Endothelial cell of hepatic sinusoid (primary cell): ENCODE measurements around the gene STX1B.

Experiments
- in situ Hi-C: cut with HindIII; loops from 2 replicates; pipeline ENCODE4 v1.10.0; 2017; ENCODE audit warnings: low sequenced_read_pairs

STX1B gene

DNA sequence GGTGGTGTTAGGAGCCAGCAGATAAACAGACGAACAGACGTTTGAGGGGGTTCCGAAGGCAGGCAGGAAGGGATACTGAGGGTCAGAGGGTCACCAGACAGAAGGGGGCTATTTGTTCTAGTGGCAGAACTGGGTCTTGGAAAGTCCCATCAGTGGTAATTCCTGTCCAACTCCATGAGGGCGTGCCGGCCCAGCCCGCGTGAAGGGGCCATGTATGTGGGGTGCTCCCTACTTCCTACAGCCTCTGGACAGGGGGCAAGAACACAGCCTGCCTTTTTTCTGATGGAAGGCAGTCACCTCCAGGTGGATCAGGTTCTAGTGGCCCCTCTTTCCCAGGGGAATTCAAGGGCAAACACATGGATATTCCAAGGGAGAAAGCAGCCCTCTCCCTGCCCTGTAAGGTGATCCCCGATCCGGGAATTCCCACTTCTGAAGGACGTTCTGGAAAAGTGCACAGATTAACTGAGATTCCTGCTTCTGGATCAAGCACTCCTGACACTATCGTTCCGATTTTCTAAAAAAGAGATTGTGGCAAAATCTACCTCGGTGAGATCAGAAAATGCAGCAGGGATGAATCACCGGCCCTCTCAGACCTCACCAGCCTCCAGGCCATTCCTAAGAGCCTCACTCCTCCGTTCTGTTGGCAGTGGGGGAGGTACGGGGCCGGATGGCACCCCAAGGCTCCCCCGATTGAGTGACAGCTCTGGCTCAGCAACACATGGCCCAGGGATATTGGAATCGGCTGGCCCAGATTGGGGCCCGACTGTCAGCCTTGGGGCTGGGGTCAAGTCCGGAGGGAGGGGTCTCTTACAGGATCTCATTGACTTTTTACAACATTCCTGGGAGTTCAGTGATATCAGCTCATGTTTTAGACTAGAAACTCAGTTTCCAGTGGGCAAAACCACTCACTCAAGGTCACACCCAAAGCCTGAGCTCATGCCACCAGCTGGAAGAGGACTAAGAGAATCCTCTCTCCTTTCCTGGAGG is 12.4 kb downstream of the STX1B start:
- in situ Hi-C loops: no loop called here

DNA sequence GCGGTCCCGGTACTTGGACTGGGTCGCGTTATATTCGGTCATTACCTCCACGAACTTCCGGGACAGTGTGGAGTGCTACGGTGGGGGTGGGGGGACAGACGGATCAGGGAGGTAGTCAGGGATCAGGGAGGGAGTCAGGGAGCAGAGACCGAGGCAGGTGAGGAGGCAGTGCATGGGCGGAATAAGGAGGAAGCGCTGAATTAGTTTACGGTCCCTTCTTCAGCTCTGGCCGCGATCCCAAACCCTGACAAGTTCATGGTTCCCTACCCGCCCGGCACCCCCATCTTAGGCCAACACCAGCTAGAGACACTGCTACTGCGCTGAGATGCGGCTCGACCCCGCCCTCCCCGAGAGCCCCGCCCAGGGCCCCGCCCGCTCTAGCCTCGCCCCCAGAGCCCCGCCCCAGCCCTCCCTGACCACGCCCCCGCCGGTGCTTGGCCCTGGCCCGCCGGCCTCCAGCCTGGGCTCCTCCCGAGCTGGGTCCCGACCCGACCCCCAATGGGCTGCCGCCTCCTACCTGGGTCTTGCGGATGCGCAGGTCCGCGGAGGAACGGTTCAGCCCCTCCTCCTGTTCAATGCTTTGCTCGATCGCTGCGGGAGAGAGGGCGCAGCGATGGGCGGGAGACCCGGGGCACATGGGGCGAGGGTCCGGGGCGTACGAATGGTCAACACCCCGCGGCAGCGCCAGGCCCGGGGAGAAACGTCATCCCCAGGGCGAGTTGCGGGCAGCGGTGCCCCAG is 13.3 kb downstream of the STX1B start:
- in situ Hi-C loops: no loop called here

DNA sequence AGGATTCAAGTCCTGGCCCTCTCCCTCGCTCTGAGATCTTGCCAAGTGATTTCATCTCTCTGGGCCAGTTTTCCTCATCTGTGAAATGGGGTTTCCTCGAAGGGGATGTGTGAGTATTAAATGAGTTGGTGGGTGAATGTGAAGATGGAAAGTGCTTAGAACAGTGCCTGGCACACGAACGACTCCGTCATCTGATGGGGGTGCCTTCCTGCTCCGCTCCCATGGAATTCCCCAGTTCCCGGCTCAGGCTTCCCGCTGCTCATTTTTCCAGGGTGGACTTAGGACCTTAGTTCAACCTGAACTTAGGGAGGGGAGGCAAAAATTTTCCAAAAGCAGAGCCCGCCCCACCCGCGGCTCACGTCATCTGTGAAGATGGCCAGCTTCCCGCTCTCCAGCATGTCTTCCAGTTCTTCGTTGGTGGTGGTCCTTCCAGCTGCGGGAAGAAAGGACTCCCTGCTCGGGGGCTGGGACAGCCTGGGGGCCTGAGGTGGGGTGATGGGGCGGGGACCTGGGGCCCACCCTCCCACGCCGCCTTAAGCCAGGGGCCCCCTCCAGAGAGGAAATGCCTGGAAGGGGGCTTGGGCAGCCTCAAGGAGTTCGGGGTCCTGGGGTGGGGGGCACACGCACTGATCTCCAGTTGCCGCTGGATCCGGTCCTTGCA is 14.0 kb downstream of the STX1B start:
- in situ Hi-C loops: no loop called here

DNA sequence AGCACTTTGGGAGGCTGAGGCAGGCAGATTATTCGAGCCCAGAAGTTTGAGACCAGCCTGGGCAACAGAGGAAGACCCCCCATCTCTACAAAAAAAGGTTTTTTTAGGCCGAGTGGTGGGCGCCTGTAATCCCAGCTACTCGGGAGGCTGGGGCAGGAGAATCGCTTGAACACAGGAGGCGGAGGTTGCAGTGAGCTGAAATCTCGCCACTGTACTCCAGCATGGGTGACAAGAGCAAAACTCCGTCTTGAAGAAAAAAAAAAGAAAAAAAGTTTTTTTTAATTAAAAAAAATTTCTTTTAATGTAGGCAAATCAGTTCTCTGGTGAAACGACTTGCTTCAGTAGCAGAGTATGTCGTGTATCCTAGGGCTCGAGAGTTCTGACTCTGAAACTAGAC is 14.5 kb downstream of the STX1B start:
- in situ Hi-C loops: no loop called here

DNA sequence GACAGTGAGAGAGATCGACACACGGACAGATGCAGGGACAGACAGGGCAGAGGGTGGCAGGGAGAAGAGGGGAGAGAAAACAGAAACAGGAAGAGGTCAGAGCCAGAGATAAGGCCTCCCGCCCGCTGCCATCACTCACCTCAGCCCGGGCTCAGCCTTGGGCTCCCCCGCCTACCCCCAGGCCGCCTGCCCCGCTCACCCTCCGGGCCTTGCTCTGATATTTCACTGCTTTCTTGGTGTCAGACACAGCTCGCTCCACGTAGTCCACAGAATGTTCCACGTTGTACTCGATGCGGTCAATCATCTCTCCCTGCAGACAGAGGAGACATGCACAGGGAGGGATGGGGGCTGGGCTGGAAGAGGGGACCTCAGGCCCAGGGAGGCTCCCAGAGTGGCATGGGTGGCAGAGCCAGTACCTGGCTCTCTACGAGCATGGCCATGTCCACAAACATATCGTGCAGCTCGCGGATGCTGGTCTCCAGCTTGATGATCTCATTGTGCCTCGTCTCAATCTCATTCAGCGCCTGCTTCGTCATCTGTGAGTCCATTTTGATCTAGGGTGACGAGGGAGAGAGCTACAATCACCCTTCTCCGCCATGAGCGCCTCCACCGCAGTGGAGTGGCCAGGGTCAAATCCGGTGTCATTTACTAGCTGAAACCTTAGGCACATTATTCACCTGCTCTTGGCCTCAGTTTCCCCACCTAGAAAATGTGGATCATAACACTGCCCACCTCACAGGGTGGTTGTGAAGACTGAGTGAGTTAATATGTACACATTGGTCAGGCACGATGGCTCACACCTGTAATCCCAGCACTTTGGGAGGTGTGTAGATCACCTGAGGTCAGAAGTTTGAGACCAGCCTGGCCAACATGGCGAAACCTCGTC is 17.3 kb downstream of the STX1B start:
- in situ Hi-C loops: no loop called here

DNA sequence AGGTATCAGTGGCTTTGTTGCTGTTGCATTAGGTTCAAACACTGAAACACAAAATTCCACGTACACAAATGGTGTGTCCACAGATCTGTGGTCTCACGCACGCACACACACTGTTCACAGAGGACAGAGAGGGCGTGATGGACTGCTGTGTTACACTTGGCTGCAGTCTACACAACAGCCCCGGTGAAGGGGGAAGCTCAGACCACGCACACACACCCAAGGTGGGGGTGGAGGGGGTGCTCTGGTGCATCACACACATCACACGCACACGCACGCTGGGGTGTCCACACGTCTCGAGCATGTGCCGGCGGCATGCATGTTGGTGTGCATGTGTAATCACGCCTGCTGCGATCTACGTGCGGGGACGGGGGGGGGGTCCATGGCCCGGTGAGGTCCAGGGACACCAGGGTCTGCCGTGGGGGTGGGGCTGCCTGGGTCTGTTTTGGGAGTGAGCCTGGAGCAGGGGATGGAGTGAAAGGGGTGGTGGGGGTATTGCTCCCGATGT is 18.1 kb downstream of the STX1B start:
- in situ Hi-C loops: no loop called here

DNA sequence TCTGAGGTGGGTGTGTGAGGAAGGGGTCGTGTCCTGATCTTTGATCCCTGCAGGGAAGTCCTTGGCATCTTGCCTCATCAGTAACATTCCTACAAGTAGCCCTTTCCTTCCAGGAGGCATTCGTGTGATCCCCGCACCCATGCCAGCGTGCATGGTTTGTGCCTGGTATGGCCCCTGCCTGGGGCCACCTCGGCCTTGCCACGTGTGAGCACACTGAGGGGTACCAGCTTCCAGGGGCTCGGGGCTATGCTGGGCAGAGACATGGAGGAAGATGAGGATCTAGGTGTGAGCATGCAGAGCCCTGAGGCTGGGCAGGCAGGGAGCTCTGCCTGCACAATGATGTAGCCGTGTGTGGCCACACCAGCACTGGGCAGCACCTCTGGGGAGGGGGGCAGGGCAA is 19.4 kb downstream of the STX1B start:
- in situ Hi-C loops: no loop called here

DNA sequence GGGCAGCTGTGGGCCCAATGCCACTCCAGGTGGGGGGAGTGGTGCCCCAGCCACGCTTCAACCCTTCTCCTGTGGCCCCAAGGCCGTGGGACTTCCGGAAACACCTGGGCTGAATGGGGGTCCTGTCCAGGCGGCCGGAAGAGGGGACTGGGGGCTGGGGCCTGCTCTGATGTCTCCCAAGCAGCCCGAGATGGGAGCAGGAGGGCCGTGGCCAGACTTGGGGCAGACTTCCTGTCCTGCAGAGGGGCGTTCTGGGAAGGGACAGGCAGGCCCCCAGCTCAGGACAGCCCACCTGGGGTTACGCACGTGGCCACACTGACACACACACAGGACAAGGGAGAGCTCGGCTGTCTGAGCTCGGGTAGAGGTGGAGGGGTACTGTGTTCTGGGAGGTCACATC is 20.3 kb downstream of the STX1B start:
- in situ Hi-C loops: no loop called here

DNA sequence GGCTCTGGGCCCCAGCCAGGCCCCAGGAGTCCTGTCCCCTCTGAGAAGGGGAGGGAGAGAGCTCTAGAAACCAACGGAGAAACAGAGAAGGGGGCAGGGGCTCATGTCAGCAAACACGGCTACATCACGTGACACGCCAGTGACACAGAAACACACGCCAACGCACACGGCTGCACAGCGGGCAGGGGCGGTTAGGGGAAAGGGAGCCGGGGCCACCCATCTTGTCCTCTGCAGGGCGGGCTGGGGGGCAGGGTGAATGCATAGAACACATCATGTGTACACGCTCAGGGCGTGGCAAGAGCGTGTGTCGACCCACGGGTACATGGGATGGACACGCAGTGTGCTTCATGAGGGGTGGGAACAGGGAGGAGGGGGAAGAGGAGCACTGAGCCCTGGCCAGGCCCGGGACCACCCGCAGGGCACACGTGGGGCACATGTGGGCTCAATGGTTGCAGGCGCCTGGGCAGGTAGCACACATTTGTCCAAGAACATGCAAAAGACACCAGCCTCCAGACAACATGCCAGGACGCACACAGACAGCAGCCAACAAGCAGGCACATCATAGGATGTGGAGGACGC is 20.9 kb downstream of the STX1B start:
- in situ Hi-C loops: no loop called here

DNA sequence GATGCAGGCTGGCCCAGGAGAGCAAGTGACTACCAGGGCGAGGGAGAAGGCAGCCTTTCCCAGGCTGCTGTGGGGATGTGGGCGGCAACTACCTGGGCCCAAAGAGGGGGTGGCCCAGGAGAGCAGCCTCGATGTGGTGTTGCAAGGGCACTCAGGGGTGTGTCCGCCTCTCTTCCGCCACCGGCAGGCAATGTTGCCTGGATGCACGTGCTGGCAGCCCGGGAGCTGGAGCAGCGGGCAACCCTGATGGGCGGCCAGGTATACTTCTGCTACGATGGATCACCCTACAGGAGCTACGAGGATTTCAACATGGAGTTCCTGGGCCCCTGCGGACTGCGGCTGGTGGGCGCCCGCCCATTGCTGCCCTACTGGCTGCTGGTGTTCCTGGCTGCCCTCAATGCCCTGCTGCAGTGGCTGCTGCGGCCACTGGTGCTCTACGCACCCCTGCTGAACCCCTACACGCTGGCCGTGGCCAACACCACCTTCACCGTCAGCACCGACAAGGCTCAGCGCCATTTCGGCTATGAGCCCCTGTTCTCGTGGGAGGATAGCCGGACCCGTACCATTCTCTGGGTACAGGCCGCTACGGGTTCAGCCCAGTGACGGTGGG is 22.8 kb downstream of the STX1B start:
- in situ Hi-C loops: no loop called here

DNA sequence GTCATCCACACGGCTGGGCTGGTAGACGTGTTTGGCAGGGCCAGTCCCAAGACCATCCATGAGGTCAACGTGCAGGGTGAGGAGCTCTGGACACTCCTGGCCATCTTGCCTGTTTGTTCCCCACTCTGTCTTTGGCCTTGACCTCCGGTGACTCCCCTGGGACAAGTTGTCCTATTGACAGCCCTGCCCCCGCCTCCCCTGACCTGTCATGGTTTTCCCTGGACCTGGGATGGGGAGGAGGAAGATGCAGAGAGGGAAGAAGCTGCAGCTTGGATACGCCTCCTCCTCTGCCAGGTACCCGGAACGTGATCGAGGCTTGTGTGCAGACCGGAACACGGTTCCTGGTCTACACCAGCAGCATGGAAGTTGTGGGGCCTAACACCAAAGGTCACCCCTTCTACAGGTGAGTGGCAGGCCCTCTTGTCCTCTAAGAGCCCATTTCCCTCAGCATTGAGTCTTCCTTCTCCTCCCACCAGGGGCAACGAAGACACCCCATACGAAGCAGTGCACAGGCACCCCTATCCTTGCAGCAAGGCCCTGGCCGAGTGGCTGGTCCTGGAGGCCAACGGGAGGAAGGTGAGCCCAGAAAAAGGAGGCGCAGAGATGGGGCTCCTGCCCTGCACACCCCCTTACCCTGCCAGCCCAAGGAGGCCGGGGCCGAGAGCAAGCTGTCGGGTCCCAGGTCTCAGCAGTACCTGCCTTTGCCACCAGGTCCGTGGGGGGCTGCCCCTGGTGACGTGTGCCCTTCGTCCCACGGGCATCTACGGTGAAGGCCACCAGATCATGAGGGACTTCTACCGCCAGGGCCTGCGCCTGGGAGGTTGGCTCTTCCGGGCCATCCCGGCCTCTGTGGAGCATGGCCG is 24.1 kb downstream of the STX1B start:
- in situ Hi-C loops: no loop called here

DNA sequence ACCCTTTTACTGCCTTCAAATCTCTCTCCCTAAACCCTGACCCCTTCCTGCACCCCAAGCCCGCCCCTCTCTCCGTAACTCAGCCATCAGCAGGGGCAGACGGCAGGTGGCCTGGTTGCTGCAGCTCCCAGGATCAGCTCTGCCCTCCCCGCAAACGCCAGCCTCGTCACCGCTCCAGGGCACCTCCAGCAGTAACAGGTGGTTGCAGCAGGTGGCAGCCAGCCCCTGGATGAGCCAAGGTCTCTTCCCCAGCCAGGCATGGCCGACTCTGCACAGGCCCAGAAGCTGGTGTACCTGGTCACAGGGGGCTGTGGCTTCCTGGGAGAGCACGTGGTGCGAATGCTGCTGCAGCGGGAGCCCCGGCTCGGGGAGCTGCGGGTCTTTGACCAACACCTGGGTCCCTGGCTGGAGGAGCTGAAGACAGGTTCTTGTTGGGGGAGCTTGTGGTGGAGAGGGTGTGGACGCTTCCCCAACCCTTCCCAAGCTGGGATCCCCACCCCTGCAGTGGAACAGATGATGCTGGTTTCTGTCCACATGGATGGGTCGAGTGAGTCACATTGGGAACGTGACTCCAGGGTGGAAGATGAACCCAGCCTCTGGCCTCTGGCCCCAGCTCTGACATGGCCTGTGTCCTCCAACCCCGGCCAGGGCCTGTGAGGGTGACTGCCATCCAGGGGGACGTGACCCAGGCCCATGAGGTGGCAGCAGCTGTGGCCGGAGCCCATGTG is 24.9 kb downstream of the STX1B start:
- in situ Hi-C loops: no loop called here

DNA sequence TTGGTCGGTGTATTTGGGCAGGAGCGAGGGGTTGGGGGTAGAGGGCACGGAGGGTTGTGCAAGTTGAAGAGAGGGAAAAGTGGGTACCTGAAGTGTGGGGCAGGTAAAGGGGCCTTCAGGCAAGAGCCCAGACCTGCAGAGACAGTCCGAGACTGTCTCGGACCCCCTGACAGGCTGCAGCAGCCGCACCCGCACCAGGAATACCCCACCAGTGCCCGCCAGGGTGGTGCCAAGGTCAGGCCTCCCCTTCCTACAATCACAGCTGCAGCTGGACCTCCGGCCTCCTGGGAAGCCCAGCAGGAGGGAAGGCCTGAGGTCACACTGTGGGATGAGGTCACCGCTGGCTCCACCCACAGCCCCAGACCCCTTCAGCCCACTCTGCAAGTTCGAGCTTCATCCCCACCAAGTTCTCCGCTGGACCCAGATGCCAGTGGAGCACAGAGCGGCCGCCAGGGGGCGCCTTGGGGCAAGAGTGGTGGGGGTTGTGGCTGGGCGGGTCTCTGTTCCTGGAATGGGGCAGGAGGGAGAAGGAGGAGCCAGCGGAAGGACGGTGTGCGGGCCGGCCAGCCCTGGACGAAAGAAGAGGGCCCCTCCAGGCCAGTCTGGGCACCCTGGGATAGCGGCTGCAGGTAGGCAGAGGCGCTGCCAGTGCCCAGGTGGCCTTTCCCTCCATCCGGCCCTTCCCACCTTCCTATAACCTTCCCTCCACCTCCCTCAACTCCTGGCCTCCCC is 25.6 kb downstream of the STX1B start, which contains the start of gene HSD3B7:
Gene HSD3B7, plus strand, starts transcription at position 539 of the 732 bp plus-strand sequence. CDS start 452 bp downstream, outside the sequence.
- in situ Hi-C loops: no loop called here

DNA sequence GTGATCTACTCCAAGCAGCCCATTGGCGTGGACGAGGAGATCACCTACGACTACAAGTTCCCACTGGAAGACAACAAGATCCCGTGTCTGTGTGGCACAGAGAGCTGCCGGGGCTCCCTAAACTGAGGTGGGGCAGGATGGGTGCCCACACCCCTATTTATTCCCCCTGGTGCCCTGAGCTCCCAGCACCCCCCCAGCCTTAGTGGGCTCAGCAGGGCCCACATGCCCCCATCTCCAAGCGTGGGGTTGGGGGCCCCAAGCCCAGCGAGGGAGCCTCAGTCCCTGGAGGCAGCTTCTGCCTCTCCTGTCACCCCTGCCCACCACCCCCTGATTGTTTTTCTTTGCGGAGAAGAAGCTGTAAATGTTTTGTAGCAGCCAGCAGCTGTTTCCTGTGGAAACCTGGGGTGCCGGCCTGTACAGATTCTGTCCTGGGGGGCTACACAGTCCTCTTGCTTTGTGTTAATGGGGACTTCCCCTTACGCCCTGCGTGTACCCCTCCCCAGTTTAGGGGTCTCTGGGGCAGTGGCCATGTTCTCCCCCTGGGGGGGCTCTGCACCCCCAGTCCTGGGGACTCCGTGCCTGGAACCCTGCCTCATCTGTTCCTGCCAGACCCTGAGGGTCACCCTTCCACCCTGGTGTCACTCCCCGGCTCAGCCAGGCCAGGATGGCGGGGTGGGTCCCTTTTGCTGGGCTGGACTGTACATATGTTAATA is 26.4 kb downstream of the STX1B start:
- in situ Hi-C loops: no loop called here

DNA sequence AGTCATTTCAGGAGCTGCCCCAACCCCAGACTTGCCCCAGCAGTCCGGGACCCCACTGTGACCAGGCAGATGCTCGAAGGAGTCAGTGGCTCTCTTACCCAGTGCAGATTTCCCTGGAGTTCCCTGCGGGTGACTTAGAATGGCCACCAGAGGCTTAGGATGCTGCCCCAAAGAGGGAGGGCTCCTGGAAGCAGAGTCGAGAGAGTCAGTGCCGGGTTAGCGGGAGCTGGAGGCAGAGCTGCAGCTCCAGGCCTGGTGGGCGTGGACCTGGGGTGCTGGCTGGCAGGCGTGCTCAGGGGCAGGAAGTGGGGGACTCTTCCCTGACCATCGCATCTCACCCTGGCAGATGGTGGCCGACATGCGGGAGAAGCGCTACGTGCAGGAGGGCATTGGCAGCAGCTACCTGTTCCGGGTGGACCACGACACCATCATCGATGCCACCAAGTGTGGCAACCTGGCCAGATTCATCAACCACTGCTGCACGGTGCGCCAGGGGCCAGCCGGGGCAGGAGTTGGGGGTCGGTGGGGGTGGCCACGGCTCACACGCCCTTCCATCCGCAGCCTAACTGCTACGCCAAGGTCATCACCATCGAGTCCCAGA is 27.0 kb downstream of the STX1B start:
- in situ Hi-C loops: no loop called here
